Karpas-422 (cell line): ENCODE data around the gene EIF3L. TPM values are rescaled to one million over a fixed set of nuclear protein-coding genes. Genes with fewer than 3 reads are reported as not detected.

Experiments
- DNase-seq: peaks from one replicate; pipeline ENCODE4 v3.0.0-alpha.2; 2015
- H2AFZ ChIP-seq: fragments of 200-600 bp; sonication (generic); 2 replicates; pipeline ENCODE4 v1.6.1; 2014; ENCODE audit warnings: antibody characterized with exemption, low read length, mixed read lengths
- H3K27ac ChIP-seq: fragments of 200-600 bp; sonication (generic); 2 replicates; pipeline ENCODE4 v1.5.1; 2014; ENCODE audit warnings: mild to moderate bottlenecking, low read length, moderate library complexity
- H3K27me3 ChIP-seq: fragments of 200-600 bp; sonication (generic); 2 replicates; pipeline ENCODE4 v1.6.1; 2014; ENCODE audit warnings: low read length, mixed read lengths
- H3K36me3 ChIP-seq: fragments of 200-600 bp; sonication (generic); 2 replicates; pipeline ENCODE4 v1.6.1; 2014; ENCODE audit warnings: low read length, mixed read lengths; ENCODE audit not compliant: insufficient read depth
- H3K4me1 ChIP-seq: fragments of 200-600 bp; sonication (generic); 2 replicates; pipeline ENCODE4 v1.6.1; 2014; ENCODE audit warnings: mild to moderate bottlenecking, low read length, mixed read lengths
- H3K4me2 ChIP-seq: fragments of 200-600 bp; sonication (generic); 2 replicates; pipeline ENCODE4 v1.6.1; 2014; ENCODE audit warnings: low read length, low read depth, mild to moderate bottlenecking; ENCODE audit not compliant: poor library complexity, severe bottlenecking
- H3K4me3 ChIP-seq: fragments of 200-600 bp; sonication (generic); 2 replicates; pipeline ENCODE4 v1.5.1; 2014; ENCODE audit warnings: mild to moderate bottlenecking, antibody characterized with exemption, low read length, mixed read lengths
- H3K79me2 ChIP-seq: fragments of 200-600 bp; sonication (generic); 2 replicates; pipeline ENCODE4 v1.6.1; 2014; ENCODE audit warnings: mild to moderate bottlenecking, low read length, mixed read lengths
- H3K9ac ChIP-seq: fragments of 200-600 bp; sonication (generic); 2 replicates; pipeline ENCODE4 v1.6.0; 2014; ENCODE audit warnings: low read length
- H3K9me2 ChIP-seq: fragments of 200-600 bp; sonication (generic), shearing (Covaris generic); replicated peaks from 2 replicates; pipeline ENCODE4 v1.6.0; 2014; ENCODE audit warnings: mild to moderate bottlenecking, low read length, moderate library complexity; ENCODE audit not compliant: insufficient read depth
- H3K9me3 ChIP-seq: fragments of 300-700, 200-600 bp; sonication (generic); 2 replicates; pipeline ENCODE4 v1.6.1; 2014; ENCODE audit warnings: low read length, mixed read lengths
- H4K20me1 ChIP-seq: fragments of 200-600 bp; sonication (generic); 2 replicates; pipeline ENCODE4 v1.6.1; 2014; ENCODE audit warnings: mild to moderate bottlenecking, antibody characterized with exemption, low read length, low read depth; ENCODE audit not compliant: insufficient read depth
- total RNA-seq: library from RNA; depleted of rRNA; stranded (reverse); fragments of >200 nt; shearing (Covaris generic); gene quantifications from 2 replicates; pipeline ENCODE4 v1.2.3, GENCODE V29; 2014; ENCODE audit warnings: low replicate concordance

EIF3L gene
- total RNA-seq, 1 experiment from 2014 or later: 488 TPM

DNA sequence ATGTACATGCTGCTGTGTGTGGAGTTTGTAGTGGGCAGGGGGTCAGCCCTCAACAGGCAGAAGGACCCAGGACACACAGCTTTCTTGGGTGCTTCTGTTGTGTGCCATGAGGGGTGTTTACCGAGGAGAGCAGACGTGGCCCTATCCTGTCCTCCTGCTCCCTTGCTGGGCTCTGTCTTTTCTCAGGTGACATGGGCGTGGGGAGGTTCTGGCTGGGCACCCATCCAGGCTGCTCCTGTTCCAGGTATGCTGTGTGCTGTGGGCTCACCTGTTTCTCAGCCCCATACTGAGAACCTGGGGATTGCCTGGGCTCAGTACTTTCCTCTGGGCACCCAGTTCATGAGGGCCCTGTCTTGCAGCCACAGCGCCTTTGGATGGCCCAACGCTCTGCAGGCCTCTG, 80.2 kb downstream of the EIF3L start:
- no peaks in the 10 kb centered on the region for H3K79me2 ChIP-seq
- DNase-seq: no peak
- no peak overlapping the region for H3K9ac ChIP-seq
- no peaks in the 10 kb centered on the region for H3K9me3 ChIP-seq
- H4K20me1 ChIP-seq: 0 out of 2 replicates have a peak, but pooled peaks cover 5% of the 10 kb centered on the region
- no peak overlapping the region for H3K4me2 ChIP-seq
- H3K4me3 ChIP-seq: no peak overlapping the region
- H3K27ac ChIP-seq: no peak overlapping the region
- H3K9me2 ChIP-seq: no peaks in the 10 kb centered on the region
- peaks cover 6% of the 10 kb centered on the region for H3K36me3 ChIP-seq
- no peaks in the 10 kb centered on the region for H3K27me3 ChIP-seq
- H2AFZ ChIP-seq: no peak overlapping the region
- H3K4me1 ChIP-seq: peaks cover 48% of the 10 kb centered on the region

DNA sequence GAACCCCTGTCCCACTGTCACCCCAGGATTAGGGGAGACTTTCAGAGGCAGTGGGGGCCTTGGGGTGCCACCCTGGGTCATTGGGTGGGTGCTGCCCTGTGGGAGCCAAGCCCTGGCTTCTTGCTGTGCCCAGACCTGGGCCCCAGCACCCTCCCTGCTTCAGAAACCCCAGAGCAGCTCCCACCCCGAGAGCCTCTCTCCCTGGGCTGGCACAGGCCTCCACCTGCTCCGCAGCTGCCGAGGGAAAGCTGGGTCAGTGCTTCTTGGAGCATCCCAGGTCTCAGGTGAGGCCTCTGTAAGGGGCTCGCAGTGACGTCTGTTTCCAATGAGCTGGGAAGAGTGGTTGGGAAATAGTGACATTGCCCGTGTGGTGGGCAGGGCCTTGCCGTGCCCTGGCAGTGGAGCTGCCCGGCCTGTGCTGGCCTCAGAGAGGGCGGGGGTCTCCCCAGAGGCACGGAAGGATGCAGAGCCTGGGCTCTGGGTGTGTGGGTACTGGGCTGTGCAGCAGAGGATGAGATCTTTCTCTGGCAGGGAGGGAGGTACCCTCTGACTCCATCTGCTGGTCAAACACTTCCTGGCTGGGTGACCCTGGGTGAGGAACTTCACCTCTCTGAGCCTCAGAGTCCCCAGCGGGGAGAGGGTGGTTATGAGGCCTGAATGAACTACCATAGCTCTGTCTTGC, 81.2 kb downstream of the EIF3L start:
- peaks cover 6% of the 10 kb centered on the region for H3K36me3 ChIP-seq
- 0 out of 2 replicates have a peak, but pooled peaks cover 5% of the 10 kb centered on the region for H4K20me1 ChIP-seq
- no peaks in the 10 kb centered on the region for H3K27me3 ChIP-seq
- no peaks in the 10 kb centered on the region for H3K9me2 ChIP-seq
- no peaks in the 10 kb centered on the region for H3K79me2 ChIP-seq
- no peak overlapping the region for H3K4me3 ChIP-seq
- H3K4me2 ChIP-seq: peak overlapping the region; percentile 57
- H3K4me1 ChIP-seq: peaks cover 48% of the 10 kb centered on the region
- peak overlapping the region; percentile 90 for H3K27ac ChIP-seq
- no peaks in the 10 kb centered on the region for H3K9me3 ChIP-seq
- peak; percentile 76 for DNase-seq
- peak overlapping the region; percentile 37; the same call in 1 of the 2 replicates for H3K9ac ChIP-seq
- no peak overlapping the region for H2AFZ ChIP-seq

DNA sequence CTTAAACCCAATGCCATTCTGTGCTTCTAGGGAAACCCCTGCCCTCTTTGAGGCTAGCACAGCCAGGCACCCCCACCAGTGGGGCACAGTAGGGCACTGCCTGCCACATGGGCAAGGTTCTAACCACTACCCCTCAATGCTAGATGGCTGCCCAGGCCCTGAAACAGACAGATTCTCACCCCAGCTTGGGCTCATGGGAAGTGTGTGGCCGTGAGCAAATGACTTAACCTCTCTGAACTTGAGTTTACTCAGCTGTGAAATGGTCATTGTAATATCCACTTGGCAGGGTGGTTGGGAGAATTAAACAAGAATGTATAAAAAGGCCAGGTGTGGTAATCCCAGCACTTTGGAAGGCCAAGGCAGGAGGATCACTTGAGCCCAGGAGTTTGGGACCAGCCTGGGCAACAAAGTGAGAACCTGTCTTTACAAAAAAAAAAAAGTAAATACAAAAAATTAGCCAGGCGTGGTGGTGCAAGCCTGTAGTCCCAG, 81.8 kb downstream of the EIF3L start:
- H3K4me2 ChIP-seq: peak overlapping the region; percentile 57
- peaks cover 48% of the 10 kb centered on the region for H3K4me1 ChIP-seq
- H3K27ac ChIP-seq: peak overlapping the region; percentile 90
- peaks cover 6% of the 10 kb centered on the region for H3K36me3 ChIP-seq
- no peaks in the 10 kb centered on the region for H3K9me2 ChIP-seq
- no peaks in the 10 kb centered on the region for H3K79me2 ChIP-seq
- H3K27me3 ChIP-seq: no peaks in the 10 kb centered on the region
- H2AFZ ChIP-seq: no peak overlapping the region
- no peak overlapping the region for H3K4me3 ChIP-seq
- peak overlapping the region; percentile 37; the same call in 1 of the 2 replicates for H3K9ac ChIP-seq
- H4K20me1 ChIP-seq: 0 out of 2 replicates have a peak, but pooled peaks cover 5% of the 10 kb centered on the region
- no peak for DNase-seq
- H3K9me3 ChIP-seq: no peaks in the 10 kb centered on the region

DNA sequence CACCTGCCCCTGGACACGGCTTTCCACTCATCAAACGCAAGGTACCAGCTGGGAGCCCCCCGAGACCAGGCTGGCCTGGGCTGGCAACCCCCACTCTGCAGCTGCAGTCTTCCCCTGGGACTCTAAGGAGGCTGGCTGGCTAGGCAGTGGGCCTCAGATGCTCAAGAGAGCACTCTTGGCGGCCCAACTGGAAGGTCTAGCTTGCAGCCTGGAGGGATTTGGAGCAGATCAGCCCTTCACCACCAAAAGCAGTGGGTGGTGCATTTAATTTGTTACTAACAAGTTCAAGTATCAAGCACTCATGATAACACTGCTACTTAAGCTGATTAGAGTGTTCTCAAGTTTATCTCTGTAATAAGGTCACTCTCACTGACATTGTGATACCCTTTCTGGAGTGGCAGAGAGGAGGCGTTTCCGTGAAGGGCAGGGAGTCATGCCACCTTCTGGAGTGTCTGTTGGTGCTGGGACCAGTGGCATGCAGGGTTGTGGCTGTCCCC, 82.7 kb downstream of the EIF3L start:
- H3K4me2 ChIP-seq: peak overlapping the region; percentile 57
- peak overlapping the region; percentile 37; the same call in 1 of the 2 replicates for H3K4me3 ChIP-seq
- 0 out of 2 replicates have a peak, but pooled peaks cover 5% of the 10 kb centered on the region for H4K20me1 ChIP-seq
- no peaks in the 10 kb centered on the region for H3K79me2 ChIP-seq
- peak; percentile 76 for DNase-seq
- peak overlapping the region; percentile 37 for H3K9ac ChIP-seq
- peak overlapping the region; percentile 90 for H3K27ac ChIP-seq
- H3K9me3 ChIP-seq: no peaks in the 10 kb centered on the region
- H3K27me3 ChIP-seq: no peaks in the 10 kb centered on the region
- H3K9me2 ChIP-seq: no peaks in the 10 kb centered on the region
- peaks cover 48% of the 10 kb centered on the region for H3K4me1 ChIP-seq
- H3K36me3 ChIP-seq: peaks cover 6% of the 10 kb centered on the region; the same call in 1 of the 2 replicates
- H2AFZ ChIP-seq: no peak overlapping the region

DNA sequence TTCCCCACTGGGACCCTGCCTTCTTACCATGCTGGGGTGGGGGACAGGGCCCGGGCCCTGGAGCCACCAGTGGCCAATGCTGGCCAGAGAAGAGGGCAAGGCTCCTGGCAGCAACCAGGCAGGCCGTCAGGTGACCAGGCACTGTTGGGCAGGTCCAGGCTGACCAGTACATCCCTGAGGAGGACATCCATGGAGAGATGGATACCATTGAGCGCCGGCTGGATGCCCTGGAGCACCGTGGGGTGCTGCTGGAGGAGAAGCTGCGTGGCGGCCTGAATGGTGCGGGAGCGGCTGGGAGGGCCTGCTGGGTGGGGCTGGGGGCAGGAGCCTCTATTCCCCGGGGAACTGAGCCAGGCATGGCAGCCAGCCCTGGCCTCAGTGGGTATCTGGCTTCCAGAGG, 83.2 kb downstream of the EIF3L start:
- Histone ChIP-seq H2AFZ (no peak overlapping the region), H3K4me3 (peak overlapping the region; percentile 37; the same call in 1 of the 2 replicates), H3K9me3 (no peaks in the 10 kb centered on the region), H3K27ac (peak overlapping the region; percentile 90), H3K36me3 (peaks cover 6% of the 10 kb centered on the region; the same call in 1 of the 2 replicates), H3K4me1 (peaks cover 48% of the 10 kb centered on the region), H3K4me2 (peak overlapping the region; percentile 57), H4K20me1 (0 out of 2 replicates have a peak, but pooled peaks cover 5% of the 10 kb centered on the region), H3K9me2 (no peaks in the 10 kb centered on the region), H3K79me2 (no peaks in the 10 kb centered on the region), H3K9ac (peak overlapping the region; percentile 37), H3K27me3 (no peaks in the 10 kb centered on the region)
- DNase-seq: no peak

DNA sequence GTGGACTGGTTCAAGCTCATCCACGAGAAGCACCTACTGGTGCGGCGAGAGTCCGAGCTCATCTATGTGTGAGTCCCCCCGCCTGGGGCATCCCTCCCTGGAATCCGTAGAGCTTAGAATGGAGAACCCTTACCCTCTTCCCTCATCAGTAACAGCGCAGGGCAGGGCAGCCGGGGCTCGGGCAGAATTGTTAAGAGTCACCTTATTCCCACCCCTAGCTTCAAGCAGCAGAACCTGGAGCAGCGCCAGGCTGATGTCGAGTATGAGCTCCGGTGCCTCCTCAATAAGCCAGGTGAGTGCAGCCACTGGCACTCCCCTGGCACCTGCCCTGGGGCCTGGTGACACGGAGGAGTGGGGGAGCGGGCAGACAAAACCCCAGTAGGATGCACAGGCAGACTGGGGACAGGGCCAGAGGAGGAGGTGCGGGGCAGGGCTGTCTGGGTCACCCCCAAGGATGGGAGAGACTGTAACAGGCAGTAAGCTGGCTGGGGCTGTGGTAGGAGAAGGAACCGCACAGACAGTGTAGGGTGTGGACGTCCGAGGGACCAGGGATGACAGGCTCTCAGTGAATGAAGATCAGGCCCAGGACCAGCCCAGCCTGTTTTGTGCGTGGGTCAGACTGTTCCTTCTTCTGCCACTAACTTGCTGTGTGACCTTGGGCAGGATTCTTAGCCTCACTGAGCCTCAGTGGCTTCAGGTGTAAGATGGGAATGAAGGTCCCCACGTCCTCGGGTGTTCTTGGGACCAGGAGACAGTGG, 83.8 kb downstream of the EIF3L start:
- 0 out of 2 replicates have a peak, but pooled peaks cover 5% of the 10 kb centered on the region for H4K20me1 ChIP-seq
- H3K36me3 ChIP-seq: peaks cover 6% of the 10 kb centered on the region; the same call in 1 of the 2 replicates
- no peaks in the 10 kb centered on the region for H3K9me3 ChIP-seq
- no peaks in the 10 kb centered on the region for H3K27me3 ChIP-seq
- H3K27ac ChIP-seq: peak overlapping the region; percentile 90
- no peaks in the 10 kb centered on the region for H3K79me2 ChIP-seq
- H3K9ac ChIP-seq: no peak overlapping the region
- no peak overlapping the region for H3K4me2 ChIP-seq
- H3K9me2 ChIP-seq: no peaks in the 10 kb centered on the region
- H3K4me1 ChIP-seq: peaks cover 48% of the 10 kb centered on the region
- no peak overlapping the region for H3K4me3 ChIP-seq
- H2AFZ ChIP-seq: no peak overlapping the region
- no peak for DNase-seq

DNA sequence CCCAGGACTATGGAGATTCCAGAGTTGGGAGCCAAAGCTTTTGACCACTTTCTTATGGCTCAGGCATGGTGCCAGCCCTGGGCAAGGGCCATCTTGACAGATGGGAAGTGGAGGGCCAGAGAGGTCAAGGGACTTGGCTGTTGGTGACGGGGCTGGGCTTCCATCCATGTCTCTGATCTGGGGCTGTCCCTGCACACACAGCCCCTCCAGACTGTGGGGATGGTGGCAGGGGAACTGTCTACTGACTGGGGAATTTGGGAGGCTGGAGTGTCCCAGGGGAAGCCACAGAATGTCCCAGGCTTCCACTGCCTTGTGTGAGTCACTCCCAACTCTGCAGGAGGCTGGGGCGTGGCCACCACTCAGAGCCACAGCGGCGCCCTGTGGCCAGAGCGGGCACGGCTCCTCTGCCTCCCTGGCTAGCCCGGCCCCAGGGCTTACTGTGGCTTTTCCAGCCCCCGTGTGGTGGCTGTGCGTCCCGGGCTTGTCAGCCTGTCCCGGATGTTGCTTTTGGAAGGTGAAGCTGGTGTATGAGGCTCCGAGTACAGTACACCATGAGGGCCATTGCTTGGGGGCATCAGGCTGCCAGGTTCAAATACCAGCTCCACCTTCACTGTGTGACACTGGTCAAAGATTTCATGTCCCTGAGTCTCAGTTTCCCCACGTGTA, 84.6 kb downstream of the EIF3L start:
- H3K4me1 ChIP-seq: peaks cover 48% of the 10 kb centered on the region
- H3K9ac ChIP-seq: peak overlapping the region; percentile 35
- DNase-seq: peak; percentile 93
- no peaks in the 10 kb centered on the region for H3K27me3 ChIP-seq
- H3K9me2 ChIP-seq: no peaks in the 10 kb centered on the region
- H3K79me2 ChIP-seq: no peaks in the 10 kb centered on the region
- H3K4me3 ChIP-seq: no peak overlapping the region
- H3K9me3 ChIP-seq: no peaks in the 10 kb centered on the region
- H3K4me2 ChIP-seq: no peak overlapping the region
- no peak overlapping the region for H2AFZ ChIP-seq
- H4K20me1 ChIP-seq: 0 out of 2 replicates have a peak, but pooled peaks cover 5% of the 10 kb centered on the region
- 0 out of 2 replicates have a peak overlapping the region, but pooled peaks have one; percentile 90 for H3K27ac ChIP-seq
- H3K36me3 ChIP-seq: peaks cover 6% of the 10 kb centered on the region; the same call in 1 of the 2 replicates
